ENCODE measurements around the gene TMEM254. TPM values are rescaled to one million over a fixed set of nuclear protein-coding genes. Genes with fewer than 3 reads are reported as not detected.
A peak's percentile ranks its signal among the peaks of the same experiment; 100 is the strongest.

TMEM254 gene
- total and polyA plus RNA-seq, 9 donors, result 9.3 to 55.7 (median 12.0) TPM

- Histone ChIP-seq H3K27me3 (no peaks in the 10 kb centered on the region), H3K36me3 (no peaks in the 10 kb centered on the region), H3K4me1 (ENCODE audit: insufficient read depth) (no peaks in the 10 kb centered on the region), H3K27ac (no peak overlapping the region), H3K4me3 (no peak overlapping the region), H3K9me3 (no peaks in the 10 kb centered on the region)
- TF ChIP-seq POLR2A (IDR thresholded peaks at IDR 0.05) (no peak), EP300 (IDR thresholded peaks at IDR 0.05) (no peak)
- peak; percentile 69 to 82 (median 73) for DNase-seq
- intact Hi-C loops (cut with DNase I), result loop anchor here in 1 of 4 donors (10.0 kb wide), 1 partner anchor 61 kb away; the partner anchor contains the start of gene TMEM254
- 18 to 31% (median 30%) methylated on average over 8 of the region's 8 CpGs for whole genome bisulfite sequencing, 3 donors
Measured at GRCh38 chr10:80136134-80136571, 57.7 kb downstream of the TMEM254 start.

GRCh38 chr10:80137031-80137862 lies 58.8 kb downstream of the TMEM254 start:
- Histone ChIP-seq H3K27me3 (no peaks in the 10 kb centered on the region), H3K36me3 (no peaks in the 10 kb centered on the region), H3K9me3 (no peaks in the 10 kb centered on the region), H3K4me1 (ENCODE audit: insufficient read depth) (no peaks in the 10 kb centered on the region), H3K27ac (no peak overlapping the region), H3K4me3 (no peak overlapping the region)
- no peak for TF ChIP-seq POLR2A (IDR thresholded peaks at IDR 0.05)
- no peak for TF ChIP-seq EP300 (IDR thresholded peaks at IDR 0.05)
- TF ChIP-seq CTCF (IDR thresholded peaks at IDR 0.05), result no peak
- no peak for DNase-seq
- intact Hi-C loops (cut with DNase I), result loop anchor here in 1 of 4 donors (10.0 kb wide), 1 partner anchor 62 kb away; the partner anchor contains the start of gene TMEM254
- 70 to 86% (median 79%) methylated on average over 14 of the region's 14 CpGs for WGBS, 3 donors

- H3K27me3 ChIP-seq, result no peaks in the 10 kb centered on the region
- 43 to 55% (median 54%) methylated on average over 4 of the region's 4 CpGs for WGBS, 3 donors
- intact Hi-C loops (cut with DNase I), result loop anchor here in 1 of 4 donors (10.0 kb wide), 1 partner anchor 63 kb away; the partner anchor contains the start of gene TMEM254
Measured at GRCh38 chr10:80137920-80138319, 59.5 kb downstream of the TMEM254 start.

GRCh38 chr10:80139265-80139664 lies 60.8 kb downstream of the TMEM254 start:
- no peaks in the 10 kb centered on the region for H3K9me3 ChIP-seq
- TF ChIP-seq POLR2A (IDR thresholded peaks at IDR 0.05), result no peak
- TF ChIP-seq EP300 (IDR thresholded peaks at IDR 0.05), result no peak
- TF ChIP-seq CTCF (IDR thresholded peaks at IDR 0.05), result no peak
- no peaks in the 10 kb centered on the region for H3K27me3 ChIP-seq
- H3K27ac ChIP-seq, result no peak overlapping the region
- intact Hi-C loops (cut with DNase I), result loop anchor here in 1 of 4 donors (10.0 kb wide), 1 partner anchor 64 kb away; the partner anchor contains the start of gene TMEM254
- DNase-seq, result no peak
- WGBS, 3 donors, result 83 to 89% (median 85%) methylated on average over 2 of the region's 2 CpGs
- H3K4me1 ChIP-seq (ENCODE audit: insufficient read depth), result peaks cover 4% of the 10 kb centered on the region
- no peak overlapping the region for H3K4me3 ChIP-seq
- H3K36me3 ChIP-seq, result no peaks in the 10 kb centered on the region

More at GRCh38 chr10:80137920-80138319, 59.5 kb downstream of the TMEM254 start:
- DNase-seq, result no peak
- Histone ChIP-seq H3K36me3 (no peaks in the 10 kb centered on the region), H3K4me1 (ENCODE audit: insufficient read depth) (no peaks in the 10 kb centered on the region), H3K4me3 (no peak overlapping the region), H3K27ac (no peak overlapping the region), H3K9me3 (no peaks in the 10 kb centered on the region)
- no peak for TF ChIP-seq POLR2A (IDR thresholded peaks at IDR 0.05)
- no peak for TF ChIP-seq CTCF (IDR thresholded peaks at IDR 0.05)
- no peak for TF ChIP-seq EP300 (IDR thresholded peaks at IDR 0.05)
